Measurements from ENCODE around the gene CDK6.

DNA sequence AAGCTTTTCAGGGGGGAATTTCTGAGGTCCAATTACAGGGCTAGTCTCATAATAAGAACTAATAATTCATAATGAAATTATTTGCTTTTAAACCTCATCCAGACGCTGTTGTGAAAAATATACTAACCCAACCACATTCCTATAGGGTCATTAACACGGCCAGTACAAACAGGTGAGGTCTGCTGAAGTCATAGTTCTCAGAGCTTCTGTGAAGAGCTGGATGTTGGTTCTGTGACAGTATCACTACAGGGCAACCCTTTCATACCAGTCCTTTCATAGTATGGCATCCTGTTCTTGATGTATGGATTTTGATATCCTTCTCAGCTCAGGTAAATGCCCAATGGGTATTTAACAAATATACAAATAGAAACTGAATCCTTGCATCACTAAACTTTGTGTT, 183.8 kb downstream of the CDK6 start:
- no peak for TF ChIP-seq CTCF (IDR thresholded peaks at IDR 0.05; ENCODE audit: borderline replicate concordance, extremely low read depth, low read length, poor library complexity, severe bottlenecking)
- TF ChIP-seq EZH2 (IDR thresholded peaks at IDR 0.05; ENCODE audit: borderline replicate concordance, low read depth, low read length, severe bottlenecking) = no peak
